H1 (cell line): ENCODE measurements around the gene SEL1L. TPM values are rescaled to one million over a fixed set of nuclear protein-coding genes. Genes with fewer than 3 reads are reported as not detected.

ENCODE experiments used
- CTCF ChIA-PET: fragments of 300-600 bp; sonication (Branson Sonifier 250); formaldehyde crosslinking; loops from one replicate; lab custom pipeline; 2021; ENCODE audit not compliant: partially characterized antibody; lab: Charles Lee
- POLR2A ChIA-PET: fragments of 300-600 bp; sonication (Branson Sonifier 250); formaldehyde crosslinking; loops from one replicate; lab custom pipeline; 2021; ENCODE audit warnings: inconsistent platforms; ENCODE audit not compliant: partially characterized antibody; lab: Charles Lee
- DNase-seq, 2 experiments: peaks; one replicate each; pipeline versions ENCODE4 v3.0.0 to v3.0.0-alpha.2; 2010 to 2022; ENCODE audit warnings: low spot score in 2 of 2, low read depth in 1 of 2, mixed read lengths in 1 of 2
- FAIRE-seq: peaks from 2 replicates; lab custom pipeline; 2011; peaks lifted over from hg19 to GRCh38; lab: Jason Lieb, UNC
- H2AFZ ChIP-seq: 2 replicates; pipeline ENCODE4 v1.8.1; 2012; ENCODE audit warnings: low read length, inconsistent platforms
- H2AK5ac ChIP-seq: 2 replicates; pipeline ENCODE4 v1.6.1; 2013; ENCODE audit warnings: low read depth, low read length
- H2BK120ac ChIP-seq: replicated peaks from 2 replicates; pipeline ENCODE3; 2013; ENCODE audit warnings: low read depth, low read length, inconsistent platforms
- H2BK12ac ChIP-seq: 2 replicates; pipeline ENCODE4 v1.6.1; 2013; ENCODE audit warnings: low read depth, low read length
- H2BK15ac ChIP-seq: 2 replicates; pipeline ENCODE4 v1.6.1; 2013; ENCODE audit warnings: low read length
- H2BK20ac ChIP-seq: 2 replicates; pipeline ENCODE4 v1.6.1; 2013; ENCODE audit warnings: low read length
- H2BK5ac ChIP-seq: 2 replicates; pipeline ENCODE4 v1.6.1; 2013; ENCODE audit warnings: low read depth, low read length
- H3K14ac ChIP-seq: 2 replicates; pipeline ENCODE4 v1.6.1; 2013; ENCODE audit warnings: inconsistent platforms; ENCODE audit not compliant: insufficient read length
- H3K18ac ChIP-seq: 2 replicates; pipeline ENCODE4 v1.6.1; 2013; ENCODE audit warnings: low read length; ENCODE audit errors: extremely low read depth
- H3K23ac ChIP-seq: 2 replicates; pipeline ENCODE4 v1.6.1; 2013; ENCODE audit warnings: inconsistent platforms; ENCODE audit not compliant: insufficient read length
- H3K23me2 ChIP-seq: 2 replicates; pipeline ENCODE4 v1.6.1; 2013; ENCODE audit warnings: low read depth, low read length
- H3K27ac ChIP-seq: 2 replicates; pipeline ENCODE4 v1.6.1; 2011; ENCODE audit warnings: low read depth, low read length, inconsistent platforms
- H3K27me3 ChIP-seq, 4 experiments: replicated peaks in 1 of 4; 1 replicate in 1 of 4; 2 replicates in 3 of 4; pipeline versions ENCODE4 v1.6.1 to v1.8.1; 2011 to 2013; ENCODE audit warnings: low read length in 3 of 4, mild to moderate bottlenecking in 3 of 4, inconsistent platforms in 2 of 4, mixed read lengths in 2 of 4, moderate library complexity in 1 of 4; ENCODE audit not compliant: control insufficient read depth in 3 of 4, insufficient read depth in 3 of 4; ENCODE audit errors: extremely low read depth in 1 of 4
- H3K36me3 ChIP-seq, 4 experiments: 2 replicates each; pipeline versions ENCODE4 v1.6.1 to v1.8.1; 2011 to 2013; ENCODE audit warnings: mild to moderate bottlenecking in 4 of 4, low read length in 3 of 4, moderate library complexity in 2 of 4, control low read depth in 1 of 4, inconsistent platforms in 1 of 4; ENCODE audit not compliant: insufficient read depth in 4 of 4, control insufficient read depth in 2 of 4
- H3K4ac ChIP-seq: replicated peaks from 2 replicates; pipeline ENCODE3; 2013; ENCODE audit warnings: low read length, low read depth, mixed read lengths, inconsistent platforms; ENCODE audit not compliant: insufficient read length
- H3K4me1 ChIP-seq, 4 experiments: replicated peaks in 1 of 4; 1 replicate in 1 of 4; 2 replicates in 3 of 4; pipeline versions ENCODE4 v1.6.1 to v1.8.1; 2011 to 2013; ENCODE audit warnings: low read length in 3 of 4, inconsistent platforms in 2 of 4, mixed read lengths in 1 of 4; ENCODE audit not compliant: insufficient read depth in 4 of 4, control insufficient read depth in 3 of 4
- H3K4me2 ChIP-seq, 2 experiments: 2 replicates each; pipeline versions ENCODE4 v1.6.1 to v1.8.1; 2011 to 2013; ENCODE audit warnings: low read depth in 2 of 2, low read length in 2 of 2, control low read depth in 1 of 2, inconsistent platforms in 1 of 2, mild to moderate bottlenecking in 1 of 2; ENCODE audit not compliant: insufficient read depth in 1 of 2
- H3K4me3 ChIP-seq, 4 experiments: fragments of 200-600, 300-600 bp in 1 of 4; sonication (generic), shearing (Covaris generic), sonication (Bioruptor Twin) in 1 of 4; 2 replicates each; pipeline versions ENCODE4 v1.5.1 to v1.8.1; 2011 to 2016; ENCODE audit warnings: low read length in 4 of 4, low read depth in 3 of 4, control low read depth in 2 of 4, inconsistent platforms in 2 of 4, mild to moderate bottlenecking in 2 of 4, mixed read lengths in 1 of 4, moderate library complexity in 1 of 4; ENCODE audit not compliant: insufficient read depth in 2 of 4; ENCODE audit errors: extremely low read depth in 1 of 4
- H3K56ac ChIP-seq: replicated peaks from 2 replicates; pipeline ENCODE3; 2013; ENCODE audit warnings: low read depth, mild to moderate bottlenecking, mixed read lengths, low read length, inconsistent platforms; ENCODE audit not compliant: insufficient read length
- H3K79me1 ChIP-seq: 2 replicates; pipeline ENCODE4 v1.6.1; 2013; ENCODE audit warnings: low read depth, low read length, control low read depth
- H3K79me2 ChIP-seq, 2 experiments: 2 replicates each; pipeline versions ENCODE4 v1.6.1 to v1.8.1; 2012 to 2013; ENCODE audit warnings: low read length in 2 of 2, mild to moderate bottlenecking in 2 of 2, inconsistent platforms in 1 of 2; ENCODE audit not compliant: insufficient read depth in 2 of 2, control insufficient read depth in 1 of 2
- H3K9ac ChIP-seq, 4 experiments: replicated peaks in 1 of 4; 1 replicate in 1 of 4; 2 replicates in 3 of 4; pipeline versions ENCODE4 v1.6.1 to v1.8.1; 2011 to 2013; ENCODE audit warnings: low read depth in 3 of 4, low read length in 3 of 4, control low read depth in 2 of 4, mild to moderate bottlenecking in 2 of 4, moderate library complexity in 2 of 4, inconsistent platforms in 1 of 4; ENCODE audit errors: extremely low read depth in 1 of 4
- H3K9me3 ChIP-seq, 2 experiments: 2 replicates each; pipeline versions ENCODE4 v1.6.1 to v1.8.1; 2012 to 2013; ENCODE audit warnings: mild to moderate bottlenecking in 2 of 2, moderate library complexity in 2 of 2, control low read depth in 1 of 2, inconsistent platforms in 1 of 2, low read depth in 1 of 2, low read length in 1 of 2, mixed read lengths in 1 of 2; ENCODE audit not compliant: insufficient read depth in 2 of 2
- H4K20me1 ChIP-seq, 2 experiments: replicated peaks in 1 of 2; 2 replicates each; pipeline versions ENCODE3 to v1.8.1; 2011 to 2013; ENCODE audit warnings: inconsistent platforms in 2 of 2, low read length in 2 of 2, mild to moderate bottlenecking in 1 of 2; ENCODE audit not compliant: insufficient read depth in 2 of 2, control insufficient read depth in 1 of 2
- H4K5ac ChIP-seq: 2 replicates; pipeline ENCODE4 v1.6.1; 2013; ENCODE audit warnings: low read length, low read depth, mixed read lengths, inconsistent platforms; ENCODE audit not compliant: insufficient read length
- H4K8ac ChIP-seq: 2 replicates; pipeline ENCODE4 v1.8.0; 2013; ENCODE audit warnings: mild to moderate bottlenecking, moderate library complexity, low read length, inconsistent platforms; ENCODE audit not compliant: insufficient read depth; ENCODE audit errors: extremely low read depth
- H4K91ac ChIP-seq: replicated peaks from 2 replicates; pipeline ENCODE3; 2013; ENCODE audit warnings: low read length, mixed read lengths, inconsistent platforms; ENCODE audit not compliant: insufficient read length
- BRCA1 ChIP-seq: IDR thresholded peaks from 2 replicates; pipeline ENCODE4 v1.6.1; 2012; ENCODE audit warnings: low read depth, low read length, improper control_type of control experiment
- CHD1 ChIP-seq: IDR thresholded peaks from 2 replicates; pipeline ENCODE4 v1.6.1; 2012; ENCODE audit warnings: low read depth, low read length, improper control_type of control experiment
- CHD2 ChIP-seq: IDR thresholded peaks from 2 replicates; pipeline ENCODE4 v1.6.1; 2012; ENCODE audit warnings: low read length, improper control_type of control experiment
- EZH2 ChIP-seq: fragments of 200-600 bp; sonication (generic); IDR thresholded peaks from 2 replicates; pipeline ENCODE4 v1.7.1; 2012; ENCODE audit warnings: low read depth, mild to moderate bottlenecking, moderate library complexity, low read length, inconsistent platforms; ENCODE audit not compliant: severe bottlenecking
- GTF2F1 ChIP-seq: IDR thresholded peaks from 2 replicates; pipeline ENCODE4 v1.6.1; 2012; ENCODE audit warnings: low read depth, low read length, improper control_type of control experiment, borderline replicate concordance
- HDAC6 ChIP-seq: IDR thresholded peaks from one replicate; pipeline ENCODE4 v1.7.1; 2012; ENCODE audit warnings: low read depth, mild to moderate bottlenecking, inconsistent platforms, low read length, moderate library complexity
- JUND ChIP-seq: IDR thresholded peaks from 2 replicates; pipeline ENCODE4 v1.6.1; 2011; ENCODE audit warnings: mild to moderate bottlenecking, improper control_type of control experiment, low read length
- KDM4A ChIP-seq: IDR thresholded peaks from one replicate; pipeline ENCODE4 v1.7.1; 2012; ENCODE audit warnings: low read depth, mild to moderate bottlenecking, moderate library complexity, low read length, inconsistent platforms; ENCODE audit not compliant: severe bottlenecking
- SIN3A ChIP-seq, 2 experiments: IDR thresholded peaks in 1 of 2; conservative IDR thresholded peaks in 1 of 2; 2 replicates each; pipeline ENCODE4 v1.6.1; 2011 to 2012; ENCODE audit warnings: low read length in 2 of 2, improper control_type of control experiment in 1 of 2, low read depth in 1 of 2, mild to moderate bottlenecking in 1 of 2
- TAF7 ChIP-seq: optimal IDR thresholded peaks from 2 replicates; pipeline ENCODE3; 2011; ENCODE audit warnings: low read depth, mild to moderate bottlenecking, inconsistent platforms, low read length, moderate library complexity, borderline replicate concordance
- TCF12 ChIP-seq: IDR thresholded peaks from 2 replicates; pipeline ENCODE4 v1.6.1; 2011; ENCODE audit warnings: low read depth, mild to moderate bottlenecking, low read length
- WGBS, 2 experiments: shearing (Covaris generic) in 1 of 2; methylation state at CpG; one replicate each; pipeline versions ENCODE4 v1.1.6 to v1.1.7; 2013 to 2015; ENCODE audit warnings: low lambda C conversion rate in 2 of 2, mixed read lengths in 2 of 2, inconsistent platforms in 1 of 2, low coverage in 1 of 2, missing lambda C conversion rate in 1 of 2; ENCODE audit not compliant: insufficient replicate concordance in 2 of 2, insufficient coverage in 1 of 2, insufficient read length in 1 of 2; ENCODE audit errors: extremely low coverage in 1 of 2, missing lambda C conversion rate in 1 of 2; 5-methylcytosine and 5-hydroxymethylcytosine counted together
- polyA plus RNA-seq, 7 experiments: library from polyadenylated mRNA; depleted of rRNA in 3 of 7; stranded (reverse) in 5 of 7; unstranded in 2 of 7; fragments of >200 nt in 5 of 7; fragments of 200-250 nt in 2 of 7; gene quantifications; 1 replicate in 5 of 7; 2 replicates in 1 of 7; 4 replicates in 1 of 7; pipeline versions ENCODE4 v1.2.1 to v1.2.3, GENCODE V29; 2011 to 2013; ENCODE audit warnings: missing spikeins in 2 of 7, mixed read lengths in 2 of 7
- total RNA-seq: library from RNA; stranded (reverse); fragmentation: NEBNext Ultra II Directional; extraction: Animal tissue kit (Norgen Biotek cat#: 25700); gene quantifications from 2 replicates; pipeline ENCODE4 v1.2.1, GENCODE V29; 2021
- TF ChIP-seq, protein P1 (sequence below): IDR thresholded peaks from 2 replicates; pipeline ENCODE4 v1.6.1; 2012; ENCODE audit warnings: inconsistent platforms

Gene SEL1L
- total and polyA plus RNA-seq, 2 of the 8 experiments (the other 6 are each of a cell fraction or from before 2014, with no cell fraction given), result 4.3 to 34.9 TPM

DNA sequence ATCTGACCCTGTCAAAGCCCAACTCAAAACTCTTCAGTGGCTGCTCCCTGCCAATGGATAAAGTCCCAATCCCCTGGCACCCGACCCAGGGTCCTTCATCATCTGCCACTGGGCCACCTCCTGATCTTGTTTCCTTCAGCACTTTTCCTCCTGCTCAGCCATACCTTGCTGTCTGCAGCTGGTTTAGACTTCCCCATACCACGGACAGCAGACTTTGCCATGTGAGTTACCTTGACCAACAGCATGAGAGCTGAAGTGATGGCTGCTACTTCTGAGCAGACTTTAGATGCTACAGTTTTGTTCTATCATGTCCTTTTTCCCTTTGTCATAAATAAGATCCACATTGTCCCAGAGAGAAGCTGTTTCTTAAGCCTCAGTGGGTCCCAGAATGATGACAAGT lies 100.3 kb downstream of the SEL1L start:
- Histone ChIP-seq H3K27ac (no peak overlapping the region), H3K9ac (no peak overlapping the region), H3K36me3 (no peaks in the 10 kb centered on the region; a peak in 1 of 8 replicates), H3K4me2 (no peak overlapping the region; a peak in 2 of 4 replicates), H2AK5ac (no peak overlapping the region), H4K5ac (no peak overlapping the region), H3K27me3 (peaks cover 1 to 13% (median 8%) of the 10 kb centered on the region in 4 experiments; a peak in 6 of 7 replicates), H3K23ac (no peak overlapping the region), H2BK20ac (no peak overlapping the region), H2BK5ac (no peak overlapping the region), H2AFZ (no peak overlapping the region), H3K23me2 (peaks cover 13% of the 10 kb centered on the region), H2BK12ac (no peak overlapping the region; the same call in 1 of the 2 replicates), H3K79me1 (peaks cover 7% of the 10 kb centered on the region; the same call in 1 of the 2 replicates), H3K4me3 (0 out of 8 replicates have a peak overlapping the region, but pooled peaks of 1 of the 4 experiments have one; percentile 86), H3K56ac (no peak overlapping the region), H3K9me3 (no peaks in the 10 kb centered on the region), H3K14ac (no peak overlapping the region), H4K8ac (no peak overlapping the region), H2BK120ac (no peak overlapping the region), H3K4me1 (peaks cover 7 to 24% (median 13%) of the 10 kb centered on the region in 4 experiments), H2BK15ac (no peak overlapping the region), H3K79me2 (peaks cover 0 to 62% of the 10 kb centered on the region in 2 experiments; a peak in 2 of 4 replicates), H3K18ac (no peak overlapping the region), H4K20me1 (peaks cover 0 to 2% of the 10 kb centered on the region in 2 experiments), H4K91ac (no peak overlapping the region), H3K4ac (no peak overlapping the region)
- DNase-seq (no peak), FAIRE-seq (no peak)
- CTCF ChIA-PET, result interaction anchor here (0.6 to 3.4 kb wide), 7 partner anchors 9 to 168 kb away, joined by 3 to 22 read pairs (median 3); no protein-coding TSS in a partner anchor
- WGBS, 2 experiments, result 87% methylated on average over 2 of the region's 2 CpGs; no CpG with 5 or more reads in 1 of the 2 experiments
- POLR2A ChIA-PET, result interaction anchor here (1.4 kb wide), 1 partner anchor 8 kb away, joined by 5 read pairs; no protein-coding TSS in a partner anchor
- no peak for TF ChIP-seq JUND
- TF ChIP-seq HDAC6, result no peak
- 0 out of 2 replicates have a peak, but pooled peaks have one; percentile 15 for TF ChIP-seq TCF12
- TF ChIP-seq CHD2, result no peak
- TF ChIP-seq, protein P1, sequence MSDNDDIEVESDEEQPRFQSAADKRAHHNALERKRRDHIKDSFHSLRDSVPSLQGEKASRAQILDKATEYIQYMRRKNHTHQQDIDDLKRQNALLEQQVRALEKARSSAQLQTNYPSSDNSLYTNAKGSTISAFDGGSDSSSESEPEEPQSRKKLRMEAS, result peak; percentile 81
- TF ChIP-seq BRCA1, result no peak
- TF ChIP-seq TAF7, result no peak
- peak; percentile 96 to 97 for TF ChIP-seq SIN3A (conservative IDR thresholded peaks at IDR 0.05 in 1 of 2, IDR thresholded peaks at IDR 0.05 in 1 of 2; ENCODE audit: low read depth in 1 of 2, low read length in 2 of 2)
- TF ChIP-seq GTF2F1, result no peak
- TF ChIP-seq EZH2, result no peak
- no peak for TF ChIP-seq CHD1
- no peak for TF ChIP-seq KDM4A
